Activated CD8-positive, alpha-beta T cell treated with anti-CD3 and anti-CD28 coated beads for 36 hours (primary cell): Measurements from ENCODE around the gene MRPL22. TPM values are rescaled to one million over a fixed set of nuclear protein-coding genes. Genes with fewer than 3 reads are reported as not detected.

Source experiments
- ATAC-seq: fragments of 200-7000 bp; cut with Tn5 transposase; one replicate; pipeline ENCODE4 v1.10.0; 2021; ENCODE audit warnings: mild to moderate bottlenecking, moderate library complexity
- CTCF ChIA-PET: fragments of 350-600 bp; sonication (Branson Sonifier 250); formaldehyde crosslinking; loops from one replicate; lab custom pipeline; 2021; ENCODE audit warnings: antibody characterized with exemption; lab: Charles Lee
- POLR2A ChIA-PET: fragments of 350-600 bp; sonication (Branson Sonifier 250); formaldehyde crosslinking; loops from one replicate; lab custom pipeline; 2021; ENCODE audit warnings: antibody characterized with exemption; lab: Charles Lee
- DNase-seq: peaks from one replicate; pipeline ENCODE4 v3.0.0-alpha.2; 2020
- H3K27ac Mint-ChIP-seq: one replicate; pipeline ENCODE4 v1.8.0; 2021; ENCODE audit warnings: mild to moderate bottlenecking, mixed read lengths
- H3K27me3 Mint-ChIP-seq: one replicate; pipeline ENCODE4 v1.8.0; 2021; ENCODE audit warnings: mixed read lengths
- H3K36me3 Mint-ChIP-seq: one replicate; pipeline ENCODE4 v1.8.0; 2021; ENCODE audit warnings: low read depth, mixed read lengths
- H3K4me1 Mint-ChIP-seq: one replicate; pipeline ENCODE4 v1.8.0; 2021; ENCODE audit warnings: low read depth, mixed read lengths
- H3K4me3 Mint-ChIP-seq: one replicate; pipeline ENCODE4 v1.8.0; 2021; ENCODE audit warnings: mild to moderate bottlenecking, moderate library complexity, mixed read lengths
- H3K9me3 Mint-ChIP-seq: one replicate; pipeline ENCODE4 v1.8.0; 2021; ENCODE audit warnings: mixed read lengths
- intact Hi-C: fragments of 100-400 bp; cut with micrococcal nuclease; formaldehyde crosslinking; loops from one replicate; pipeline ENCODE4 v1.10.0; 2022
- total RNA-seq, 2 experiments: library from RNA; stranded (reverse); gene quantifications; one replicate each; pipeline ENCODE4 v1.2.3, GENCODE V29; 2021
- TF ChIP-seq, protein P1 (sequence below): fragments of 200-600 bp; IDR thresholded peaks from one replicate; pipeline ENCODE4 v1.8.0; 2022; ENCODE audit warnings: antibody characterized with exemption, mild to moderate bottlenecking

The MRPL22 gene
- total RNA-seq, 2 experiments from 2014 or later = 80.4 to 84.7 TPM

DNA sequence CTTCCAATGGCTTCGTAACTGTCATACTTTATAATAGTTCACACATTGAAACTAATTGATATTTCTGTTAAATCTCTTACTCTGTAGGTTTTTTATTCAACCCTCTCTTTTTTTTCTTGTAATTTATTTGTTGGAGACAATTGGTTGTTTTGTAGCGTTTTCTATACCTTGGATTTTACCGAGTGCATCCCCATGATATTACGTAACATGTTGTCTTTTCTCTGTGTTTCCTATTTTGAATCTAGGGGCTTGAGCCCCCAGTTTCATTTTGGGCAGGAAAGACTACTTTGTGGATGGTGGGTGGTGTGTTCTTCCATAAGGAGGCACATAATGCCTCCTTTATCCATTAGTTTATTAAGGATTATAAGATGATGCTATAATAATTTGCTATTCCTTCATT lies 7.4 kb downstream of the MRPL22 start:
- intact Hi-C loops = no loop called here
- CTCF ChIA-PET = no interaction called here

DNA sequence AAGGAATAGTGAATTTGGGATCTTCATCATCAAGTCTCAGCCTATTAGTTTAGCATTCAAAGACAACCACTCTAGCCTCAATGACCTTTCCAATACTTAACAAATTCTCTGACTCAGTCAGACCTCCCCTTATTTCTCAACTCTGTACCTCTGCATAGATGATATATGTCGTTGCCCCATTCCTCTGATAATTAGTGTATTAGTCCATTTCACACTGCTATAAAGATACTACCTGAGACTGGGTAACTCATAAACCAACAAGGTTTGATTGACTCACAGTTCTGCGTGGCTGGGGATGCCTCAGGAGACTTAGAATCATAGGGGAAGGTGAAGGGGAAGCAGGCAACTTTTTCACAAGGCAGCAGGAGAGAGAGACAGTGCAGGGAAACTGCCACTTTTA lies 8.9 kb downstream of the MRPL22 start:
- intact Hi-C loops = no loop called here
- peaks cover 7% of the 10 kb centered on the region for H3K36me3 Mint-ChIP-seq
- CTCF ChIA-PET = interaction anchor here (1.2 kb wide), 1 partner anchor 13 kb away, joined by 4 read pairs; no protein-coding TSS in a partner anchor

More for the DNA sequence above, 7.4 kb downstream of the MRPL22 start:
- DNase-seq (no peak), ATAC-seq (no peak)
- no peaks in the 10 kb centered on the region for H3K27me3 Mint-ChIP-seq
- TF ChIP-seq, protein P1, sequence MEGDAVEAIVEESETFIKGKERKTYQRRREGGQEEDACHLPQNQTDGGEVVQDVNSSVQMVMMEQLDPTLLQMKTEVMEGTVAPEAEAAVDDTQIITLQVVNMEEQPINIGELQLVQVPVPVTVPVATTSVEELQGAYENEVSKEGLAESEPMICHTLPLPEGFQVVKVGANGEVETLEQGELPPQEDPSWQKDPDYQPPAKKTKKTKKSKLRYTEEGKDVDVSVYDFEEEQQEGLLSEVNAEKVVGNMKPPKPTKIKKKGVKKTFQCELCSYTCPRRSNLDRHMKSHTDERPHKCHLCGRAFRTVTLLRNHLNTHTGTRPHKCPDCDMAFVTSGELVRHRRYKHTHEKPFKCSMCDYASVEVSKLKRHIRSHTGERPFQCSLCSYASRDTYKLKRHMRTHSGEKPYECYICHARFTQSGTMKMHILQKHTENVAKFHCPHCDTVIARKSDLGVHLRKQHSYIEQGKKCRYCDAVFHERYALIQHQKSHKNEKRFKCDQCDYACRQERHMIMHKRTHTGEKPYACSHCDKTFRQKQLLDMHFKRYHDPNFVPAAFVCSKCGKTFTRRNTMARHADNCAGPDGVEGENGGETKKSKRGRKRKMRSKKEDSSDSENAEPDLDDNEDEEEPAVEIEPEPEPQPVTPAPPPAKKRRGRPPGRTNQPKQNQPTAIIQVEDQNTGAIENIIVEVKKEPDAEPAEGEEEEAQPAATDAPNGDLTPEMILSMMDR = no peak
- no peak overlapping the region for H3K27ac Mint-ChIP-seq
- no peaks in the 10 kb centered on the region for H3K9me3 Mint-ChIP-seq
- POLR2A ChIA-PET = no interaction called here
- no peak overlapping the region for H3K4me3 Mint-ChIP-seq
- peaks cover 7% of the 10 kb centered on the region for H3K36me3 Mint-ChIP-seq
- peaks cover 27% of the 10 kb centered on the region for H3K4me1 Mint-ChIP-seq

DNA sequence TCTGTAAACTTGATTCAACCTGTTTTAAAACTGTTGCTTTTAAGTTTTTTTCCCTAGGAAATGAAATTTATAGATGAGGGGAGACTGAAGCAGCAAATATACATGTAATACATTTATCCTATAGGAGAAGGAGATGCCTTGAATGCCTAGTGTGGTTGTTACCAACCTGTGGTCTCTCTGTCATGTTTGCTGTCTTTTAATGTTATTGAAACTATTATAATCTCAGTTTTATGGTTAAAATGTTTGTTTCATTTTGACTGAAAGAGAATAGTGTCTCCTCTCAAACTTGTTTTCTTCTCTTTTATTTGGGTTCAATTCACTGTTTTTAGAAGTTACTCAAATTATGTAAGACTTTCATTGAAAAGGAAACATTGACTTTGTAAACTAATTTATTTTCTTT lies 15.8 kb downstream of the MRPL22 start:
- H3K9me3 Mint-ChIP-seq = no peaks in the 10 kb centered on the region
- H3K36me3 Mint-ChIP-seq = peaks cover 15% of the 10 kb centered on the region
- TF ChIP-seq, protein P1 = no peak
- H3K4me1 Mint-ChIP-seq = peaks cover 6% of the 10 kb centered on the region
- no peak overlapping the region for H3K27ac Mint-ChIP-seq
- CTCF ChIA-PET = no interaction called here
- no peak overlapping the region for H3K4me3 Mint-ChIP-seq
- ATAC-seq (no peak), DNase-seq (no peak)
- intact Hi-C loops = no loop called here
- no peaks in the 10 kb centered on the region for H3K27me3 Mint-ChIP-seq
- POLR2A ChIA-PET = no interaction called here

More for the DNA sequence above, 8.9 kb downstream of the MRPL22 start:
- H3K4me3 Mint-ChIP-seq = no peak overlapping the region
- H3K4me1 Mint-ChIP-seq = peaks cover 27% of the 10 kb centered on the region
- ATAC-seq = no peak
- no peak overlapping the region for H3K27ac Mint-ChIP-seq
- DNase-seq = no peak
- H3K9me3 Mint-ChIP-seq = no peaks in the 10 kb centered on the region
- POLR2A ChIA-PET = no interaction called here
- TF ChIP-seq, protein P1 = no peak
- H3K27me3 Mint-ChIP-seq = no peaks in the 10 kb centered on the region

DNA sequence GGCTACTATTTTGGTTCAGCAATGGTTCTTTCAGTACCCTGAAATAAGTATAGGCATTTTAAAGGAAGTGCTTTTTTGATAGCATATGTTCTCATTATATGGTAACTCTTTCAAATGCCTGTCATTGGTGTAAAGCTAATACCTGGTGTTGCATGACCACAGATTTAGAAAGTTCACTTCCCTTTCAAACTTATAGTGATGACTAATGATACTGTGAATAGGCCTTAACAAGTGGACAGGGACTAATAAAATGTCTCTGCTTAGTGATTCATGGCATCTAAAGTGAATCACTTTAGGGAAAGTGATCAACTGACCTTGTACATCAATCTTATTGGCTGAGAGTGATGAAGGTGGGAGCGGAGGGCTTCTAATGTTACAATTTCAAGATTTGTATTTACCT lies 21.6 kb downstream of the MRPL22 start:
- DNase-seq (no peak), ATAC-seq (no peak)
- TF ChIP-seq, protein P1 = no peak
- ChIA-PET POLR2A (interaction anchor here (0.8 kb wide), 1 partner anchor 12 kb away, joined by 3 read pairs; no protein-coding TSS in a partner anchor), CTCF (no interaction called here)
- H3K27ac Mint-ChIP-seq = no peak overlapping the region
- H3K4me3 Mint-ChIP-seq = no peak overlapping the region
- no peaks in the 10 kb centered on the region for H3K27me3 Mint-ChIP-seq
- H3K4me1 Mint-ChIP-seq = no peaks in the 10 kb centered on the region
- intact Hi-C loops = no loop called here
- peaks cover 25% of the 10 kb centered on the region for H3K36me3 Mint-ChIP-seq
- no peaks in the 10 kb centered on the region for H3K9me3 Mint-ChIP-seq

DNA sequence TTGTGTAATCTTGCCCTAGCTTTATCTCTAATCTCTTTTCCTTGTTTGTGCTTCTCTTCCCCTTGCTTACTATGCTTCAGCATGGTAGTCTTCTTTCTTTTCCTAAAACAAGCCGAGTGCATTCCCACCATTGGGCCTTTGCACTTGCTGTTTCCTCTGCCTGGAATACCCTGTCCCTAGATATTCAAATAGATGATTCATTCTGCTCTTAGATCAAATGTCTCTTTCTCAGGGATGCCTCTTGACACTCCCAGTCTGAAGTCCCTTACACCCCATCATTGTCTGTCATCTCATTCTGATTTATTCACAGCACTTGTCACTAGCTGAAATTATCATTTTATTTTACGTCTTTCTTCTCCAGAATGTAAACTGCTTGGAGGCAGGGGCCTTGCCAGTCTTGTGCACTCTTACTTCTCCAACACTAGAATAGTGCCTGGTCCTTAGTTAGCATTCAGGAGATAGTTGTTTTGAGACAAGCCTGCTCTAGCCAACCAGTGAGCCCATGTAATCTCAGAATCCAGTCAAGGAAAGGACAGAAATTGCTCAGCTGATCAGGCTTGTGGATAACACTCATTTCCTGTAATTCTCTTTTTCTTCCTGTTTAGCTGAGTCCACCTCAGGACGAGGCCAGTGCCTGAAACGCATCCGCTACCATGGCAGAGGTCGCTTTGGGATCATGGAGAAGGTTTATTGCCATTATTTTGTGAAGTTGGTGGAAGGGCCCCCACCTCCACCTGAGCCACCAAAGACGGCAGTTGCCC lies 25.4 kb downstream of the MRPL22 start:
- H3K27me3 Mint-ChIP-seq = no peaks in the 10 kb centered on the region
- ChIA-PET CTCF (no interaction called here), POLR2A (no interaction called here)
- no peak overlapping the region for H3K4me3 Mint-ChIP-seq
- no peak for DNase-seq
- no peak for ATAC-seq
- H3K9me3 Mint-ChIP-seq = no peaks in the 10 kb centered on the region
- H3K36me3 Mint-ChIP-seq = peaks cover 26% of the 10 kb centered on the region
- TF ChIP-seq, protein P1 = no peak
- intact Hi-C loops = no loop called here
- no peaks in the 10 kb centered on the region for H3K4me1 Mint-ChIP-seq
- H3K27ac Mint-ChIP-seq = no peak overlapping the region
